ENCODE data around the gene ATAT1.

Gene ATAT1

DNA sequence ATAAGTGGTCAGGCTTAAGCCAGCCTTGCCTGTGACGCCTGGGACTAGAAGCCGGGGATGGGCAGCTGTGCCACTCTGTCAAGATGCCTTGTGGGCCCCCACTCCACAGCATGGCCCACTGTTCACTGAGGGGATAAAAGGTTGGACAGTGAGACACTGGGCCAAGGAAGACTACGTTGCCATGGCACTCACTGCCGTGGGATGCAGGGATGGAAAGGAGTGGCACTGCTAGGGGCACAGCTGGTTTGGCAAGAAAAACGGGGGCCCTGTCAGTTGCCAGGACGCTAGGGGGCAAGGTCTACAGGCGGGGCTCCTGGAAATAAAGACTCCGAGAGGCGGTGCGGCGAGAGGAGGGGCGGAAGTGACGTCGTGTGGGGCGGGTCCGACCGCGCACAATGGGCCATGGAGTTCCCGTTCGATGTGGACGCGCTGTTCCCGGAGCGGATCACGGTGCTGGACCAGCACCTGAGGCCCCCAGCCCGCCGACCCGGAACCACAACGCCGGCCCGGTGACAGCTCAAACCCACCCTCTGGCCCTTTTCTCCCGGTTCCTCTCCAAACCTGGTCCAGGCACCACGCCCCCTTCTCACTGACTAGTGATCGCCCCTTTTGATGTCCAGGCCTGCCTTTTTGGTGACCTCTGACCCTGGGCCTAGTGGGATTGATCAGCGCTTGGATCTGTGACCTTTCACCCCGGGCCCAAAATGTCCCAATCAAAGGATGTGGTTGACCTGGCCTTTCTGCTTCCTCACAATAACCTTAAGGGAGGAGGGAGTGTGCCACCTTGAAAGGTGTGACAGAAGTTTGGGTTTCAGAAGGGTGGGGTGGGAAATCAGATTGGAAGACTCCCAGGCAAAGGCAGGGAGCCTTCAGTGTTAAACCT, at the start of gene ATAT1:
Gene ATAT1 (plus strand): TSS at position 391 of the 883 bp plus-strand sequence.
- DNase-seq (ENCODE audit: low spot score): peak; percentile 91

DNA sequence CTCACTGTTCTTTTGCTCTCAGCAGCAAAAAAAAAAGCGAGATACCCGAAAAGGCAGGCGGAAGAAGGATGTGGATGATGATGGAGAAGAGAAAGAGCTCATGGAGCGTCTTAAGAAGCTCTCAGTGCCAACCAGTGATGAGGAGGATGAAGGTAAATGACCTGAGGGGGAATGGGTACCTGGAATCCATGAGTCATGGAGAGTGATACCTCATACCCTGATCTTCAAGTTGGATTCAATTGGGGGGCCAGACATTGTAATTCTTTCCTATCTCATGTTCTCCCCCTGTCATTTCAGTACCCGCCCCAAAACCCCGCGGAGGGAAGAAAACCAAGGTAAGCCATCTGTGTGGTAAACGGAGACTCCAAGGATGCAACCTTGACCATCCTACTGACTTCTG, 48.6 kb upstream of the ATAT1 start:
- DNase-seq (ENCODE audit: low spot score): no peak

DNA sequence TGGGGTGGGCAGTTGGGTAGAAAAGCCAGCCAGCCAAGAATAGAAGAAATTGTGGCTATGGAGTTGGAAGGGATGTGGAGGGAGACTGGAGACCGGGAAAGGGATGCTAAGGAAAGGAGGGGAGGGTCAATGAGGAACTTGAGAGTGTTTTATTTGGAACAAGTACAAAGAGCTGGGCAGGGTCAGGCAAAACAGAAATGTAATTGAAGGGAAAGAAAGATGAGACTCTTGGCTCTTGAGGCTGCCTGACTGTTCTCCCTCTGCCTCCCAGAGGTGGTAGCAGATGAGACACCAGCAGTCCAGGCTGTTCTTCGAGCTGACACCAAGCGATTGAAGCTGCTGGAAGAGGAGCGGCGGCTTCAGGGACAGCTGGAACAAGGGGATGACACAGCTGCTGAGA, 42.8 kb upstream of the ATAT1 start:
- no peak for DNase-seq (ENCODE audit: low spot score)

DNA sequence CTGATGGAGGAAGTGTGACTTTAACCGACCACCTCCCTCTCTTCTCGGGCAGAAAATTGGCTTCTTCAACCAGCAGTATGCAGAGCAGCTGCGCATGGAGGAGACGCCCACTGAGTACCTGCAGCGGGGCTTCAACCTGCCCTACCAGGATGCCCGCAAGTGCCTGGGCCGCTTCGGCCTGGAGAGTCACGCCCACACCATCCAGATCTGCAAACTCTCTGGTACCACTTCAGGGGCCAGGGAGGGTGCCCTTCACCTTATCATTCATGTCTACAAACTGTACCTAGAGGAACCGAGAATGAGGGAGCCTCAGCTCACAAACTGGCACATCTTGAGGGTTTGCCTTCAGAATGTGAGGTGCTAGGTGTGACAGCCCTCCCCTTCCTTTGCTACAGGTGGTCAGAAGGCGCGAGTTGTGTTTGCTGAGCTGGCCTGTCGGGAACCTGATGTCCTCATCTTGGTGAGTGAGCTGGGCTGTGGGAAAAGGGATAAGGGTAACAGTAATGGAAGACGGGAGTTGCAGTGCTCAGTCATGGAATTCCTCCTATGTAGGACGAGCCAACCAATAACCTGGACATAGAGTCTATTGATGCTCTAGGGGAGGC, 36.8 kb upstream of the ATAT1 start:
- DNase-seq (ENCODE audit: low spot score): no peak

DNA sequence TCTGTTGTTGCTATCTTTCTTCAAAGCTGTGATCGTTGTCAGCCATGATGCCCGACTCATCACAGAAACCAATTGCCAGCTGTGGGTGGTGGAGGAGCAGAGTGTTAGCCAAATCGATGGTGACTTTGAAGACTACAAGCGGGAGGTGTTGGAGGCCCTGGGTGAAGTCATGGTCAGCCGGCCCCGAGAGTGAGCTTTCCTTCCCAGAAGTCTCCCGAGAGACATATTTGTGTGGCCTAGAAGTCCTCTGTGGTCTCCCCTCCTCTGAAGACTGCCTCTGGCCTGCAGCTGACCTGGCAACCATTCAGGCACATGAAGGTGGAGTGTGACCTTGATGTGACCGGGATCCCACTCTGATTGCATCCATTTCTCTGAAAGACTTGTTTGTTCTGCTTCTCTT, 36.2 kb upstream of the ATAT1 start:
- no peak for DNase-seq (ENCODE audit: low spot score)

DNA sequence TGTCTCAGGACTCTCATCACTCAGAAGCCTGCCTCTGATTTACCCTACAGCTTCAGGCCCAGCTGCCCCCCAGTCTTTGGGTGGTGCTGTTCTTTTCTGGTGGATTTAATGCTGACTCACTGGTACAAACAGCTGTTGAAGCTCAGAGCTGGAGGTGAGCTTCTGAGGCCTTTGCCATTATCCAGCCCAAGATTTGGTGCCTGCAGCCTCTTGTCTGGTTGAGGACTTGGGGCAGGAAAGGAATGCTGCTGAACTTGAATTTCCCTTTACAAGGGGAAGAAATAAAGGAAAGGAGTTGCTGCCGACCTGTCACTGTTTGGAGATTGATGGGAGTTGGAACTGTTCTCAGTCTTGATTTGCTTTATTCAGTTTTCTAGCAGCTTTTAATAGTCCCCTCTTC, 35.7 kb upstream of the ATAT1 start:
- DNase-seq (ENCODE audit: low spot score): no peak

DNA sequence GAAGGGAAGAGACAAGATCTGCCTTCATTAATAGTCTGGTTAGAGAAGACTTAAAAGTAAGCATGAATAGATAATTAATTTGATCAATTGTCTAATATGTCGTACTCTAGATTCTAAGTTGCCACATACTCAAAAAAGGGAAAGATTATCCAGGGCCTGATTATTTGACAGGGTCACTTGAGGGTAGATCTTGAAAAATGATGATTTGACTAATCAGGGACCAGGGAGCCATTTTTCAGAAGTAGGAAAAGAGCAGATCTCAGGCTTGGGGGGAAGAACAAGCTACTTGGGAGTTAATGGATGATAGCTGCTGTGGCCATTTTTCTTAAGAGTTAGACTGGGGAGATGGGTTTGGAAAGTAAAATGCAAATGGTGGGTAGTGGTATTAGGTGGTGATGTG, 34.4 kb upstream of the ATAT1 start:
- no peak for DNase-seq (ENCODE audit: low spot score)

DNA sequence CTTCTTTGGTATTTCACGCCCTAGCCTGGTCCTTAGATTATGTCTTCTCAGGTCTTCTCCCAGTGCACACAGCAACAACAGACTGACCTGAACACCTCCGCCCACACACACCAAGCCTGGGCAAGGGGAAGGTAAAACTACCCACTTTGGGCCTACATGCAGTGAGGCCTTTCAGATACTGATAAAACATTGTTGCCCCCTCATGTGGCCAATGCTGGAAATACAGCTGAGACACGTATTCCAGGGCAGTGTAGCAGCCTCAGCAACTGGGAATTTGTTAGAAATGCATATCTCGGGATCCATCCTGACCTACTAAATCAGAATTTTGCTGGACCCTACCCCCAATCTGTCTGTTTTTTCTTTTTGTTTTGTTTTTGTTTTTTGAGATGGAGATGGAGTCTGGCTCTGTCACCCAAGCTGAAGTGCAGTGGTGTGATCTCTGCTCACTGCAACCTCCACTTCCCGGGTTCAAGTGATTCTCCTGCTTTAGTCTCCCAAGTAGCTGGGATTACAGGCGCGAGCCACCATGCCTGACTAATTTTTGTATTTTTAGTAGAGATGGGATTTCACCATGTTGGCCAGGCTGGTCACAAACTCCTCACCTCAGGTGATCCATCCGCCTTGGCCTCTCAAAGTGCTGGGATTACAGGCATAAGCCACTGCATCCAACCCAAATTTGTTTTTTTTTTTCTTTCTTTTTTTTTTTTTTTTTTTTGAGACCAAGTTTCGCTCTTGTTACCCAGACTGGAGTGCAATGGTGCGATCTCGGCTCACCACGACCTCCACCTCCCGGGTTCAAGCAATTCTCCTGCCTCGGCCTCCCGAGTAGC, 29.1 kb upstream of the ATAT1 start:
- peak; percentile 87 for DNase-seq (ENCODE audit: low spot score)

DNA sequence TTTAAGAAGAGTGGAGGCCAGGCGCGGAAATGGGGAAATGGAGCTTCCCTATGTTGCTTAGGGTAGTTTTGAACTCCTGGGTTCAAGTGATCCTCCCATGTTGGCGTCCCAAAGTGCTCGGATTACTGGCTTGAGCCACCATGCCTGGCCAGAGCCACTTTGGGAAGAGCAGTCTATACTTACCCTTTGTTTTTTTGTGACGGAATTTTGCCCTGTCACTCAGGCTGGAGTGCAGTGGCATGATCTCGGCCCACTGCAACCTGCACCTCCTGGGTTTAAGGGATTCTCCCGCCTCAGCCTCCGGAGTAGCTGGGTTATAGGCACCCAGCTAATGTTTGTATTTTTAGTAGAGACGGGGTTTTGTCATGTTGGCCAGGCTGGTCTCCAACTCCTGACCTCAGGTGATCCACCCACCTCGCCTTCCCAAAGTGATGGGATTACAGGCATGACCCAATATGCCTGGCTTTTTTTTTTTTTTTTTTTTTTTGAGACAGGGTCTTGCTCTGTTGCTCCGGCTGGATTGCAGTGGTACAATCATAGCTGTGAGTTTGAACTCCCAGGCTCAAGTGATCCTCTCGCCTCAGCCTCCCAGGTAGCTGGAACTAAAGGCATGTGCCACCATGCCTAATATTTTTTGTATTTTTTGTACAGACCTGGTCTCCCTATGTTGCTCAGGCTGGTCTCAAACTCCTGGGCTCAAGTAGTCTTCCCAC, 27.6 kb upstream of the ATAT1 start:
- DNase-seq (ENCODE audit: low spot score): no peak

DNA sequence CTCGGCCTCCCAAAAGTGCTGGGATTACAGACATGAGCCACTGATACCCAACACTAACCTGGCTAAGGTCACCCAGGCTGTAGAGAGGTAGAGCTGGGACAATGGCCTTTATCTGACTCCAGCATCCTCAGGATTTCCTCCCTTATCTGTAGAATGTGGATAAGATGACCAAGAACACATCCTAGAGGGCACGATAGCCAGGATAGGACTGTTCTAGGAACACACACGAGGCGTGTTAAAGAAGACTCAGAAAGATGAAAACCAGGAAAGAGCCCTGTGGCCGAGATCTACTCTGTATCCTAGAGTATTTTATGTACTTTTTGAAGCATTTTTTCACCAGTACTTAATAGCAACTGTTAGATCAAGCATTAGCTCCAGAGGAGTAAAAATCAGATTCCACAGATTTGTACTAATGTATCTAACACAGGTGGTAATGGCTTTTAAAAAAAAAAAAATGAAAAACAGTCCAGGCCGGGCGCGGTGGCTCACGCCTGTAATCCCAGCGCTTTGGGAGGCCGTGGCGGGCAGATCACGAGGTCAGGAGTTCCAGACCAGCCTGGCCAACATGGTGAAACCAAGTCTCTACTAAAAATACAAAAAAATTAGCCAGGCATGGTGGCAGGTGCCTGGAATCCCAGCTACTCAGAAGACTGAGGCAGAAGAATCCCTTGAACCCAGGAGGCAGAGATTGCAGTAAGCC, 26.9 kb upstream of the ATAT1 start:
- DNase-seq (ENCODE audit: low spot score): no peak

DNA sequence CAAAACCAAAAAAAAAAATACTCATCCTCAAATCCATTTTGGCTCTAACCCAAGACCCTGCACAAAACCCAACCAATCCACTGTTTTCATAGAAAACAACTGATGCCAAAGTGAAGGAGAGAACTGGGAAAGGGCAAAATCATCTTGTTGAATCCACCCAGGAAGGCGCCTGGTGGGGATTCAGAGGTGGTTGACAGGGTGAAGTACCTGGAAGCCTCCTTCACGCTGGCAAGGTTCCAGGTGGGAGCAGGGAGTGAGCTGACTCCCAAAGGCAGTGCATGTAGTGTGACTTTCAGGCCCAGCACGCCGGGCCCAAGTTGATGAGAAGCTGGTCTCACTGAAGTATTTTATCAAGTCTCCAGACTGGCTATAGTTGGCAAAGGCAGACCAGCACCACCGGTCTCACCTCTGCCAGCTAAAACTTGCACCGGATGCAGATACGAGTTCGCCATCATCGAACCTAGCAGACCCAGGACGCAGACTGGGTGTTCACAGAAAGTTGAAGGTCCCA, 26.2 kb upstream of the ATAT1 start:
- no peak for DNase-seq (ENCODE audit: low spot score)

DNA sequence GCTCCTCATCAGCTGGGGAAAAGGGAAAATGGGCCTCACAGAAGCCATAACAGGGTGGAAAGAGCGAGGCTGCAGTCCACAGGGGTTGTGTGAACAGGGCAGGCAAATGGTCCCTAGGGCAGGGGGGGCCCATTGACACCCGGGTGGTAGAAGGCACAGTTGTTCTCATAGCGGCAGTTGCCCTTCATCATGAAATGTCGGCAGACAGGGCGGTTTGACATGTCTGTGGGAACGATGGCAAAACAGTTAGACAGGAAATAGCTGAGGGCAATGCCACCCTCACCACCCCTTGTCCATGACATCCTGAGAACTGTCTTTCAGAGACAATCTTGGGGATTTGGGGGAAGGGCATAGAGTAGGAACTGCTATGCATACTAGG, 25.2 kb upstream of the ATAT1 start:
- no peak for DNase-seq (ENCODE audit: low spot score)

DNA sequence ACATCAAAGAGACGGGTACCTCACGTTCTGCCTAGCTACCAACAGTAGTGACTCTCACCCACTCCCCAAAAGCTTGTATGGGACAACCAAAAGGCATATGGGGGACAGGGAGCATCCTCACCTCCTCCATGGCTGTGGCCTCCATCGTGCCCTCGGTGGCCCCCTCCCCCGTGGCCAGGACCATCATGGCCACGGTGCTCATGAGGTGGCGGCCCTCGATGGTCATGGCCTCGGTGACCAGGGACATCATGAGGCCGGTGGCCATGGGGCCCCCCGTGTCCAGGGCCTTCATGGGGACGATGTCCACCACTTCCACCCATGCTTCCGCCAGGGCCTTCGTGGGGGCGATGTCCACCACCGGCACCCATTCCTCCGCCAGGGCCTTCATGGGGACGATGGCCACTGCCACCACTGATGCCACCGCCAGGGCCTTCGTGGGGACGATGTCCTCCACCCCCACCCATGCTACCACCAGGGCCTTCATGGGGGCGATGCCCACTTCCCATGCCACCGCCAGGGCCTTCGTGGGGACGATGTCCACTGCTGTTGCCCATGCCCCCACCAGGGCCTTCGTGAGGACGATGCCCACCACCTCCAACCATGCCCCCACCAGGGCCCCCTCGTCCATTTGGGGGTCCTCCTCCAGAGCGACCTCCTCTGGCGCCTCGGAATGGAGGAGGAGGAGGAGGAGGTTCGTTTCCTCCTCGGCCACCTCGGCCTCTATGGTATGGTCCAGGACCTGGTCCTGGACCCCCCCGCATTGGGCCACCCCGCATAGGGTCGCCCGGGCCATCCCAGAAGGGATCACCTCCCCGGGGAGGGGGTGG, 24.6 kb upstream of the ATAT1 start:
- no peak for DNase-seq (ENCODE audit: low spot score)

DNA sequence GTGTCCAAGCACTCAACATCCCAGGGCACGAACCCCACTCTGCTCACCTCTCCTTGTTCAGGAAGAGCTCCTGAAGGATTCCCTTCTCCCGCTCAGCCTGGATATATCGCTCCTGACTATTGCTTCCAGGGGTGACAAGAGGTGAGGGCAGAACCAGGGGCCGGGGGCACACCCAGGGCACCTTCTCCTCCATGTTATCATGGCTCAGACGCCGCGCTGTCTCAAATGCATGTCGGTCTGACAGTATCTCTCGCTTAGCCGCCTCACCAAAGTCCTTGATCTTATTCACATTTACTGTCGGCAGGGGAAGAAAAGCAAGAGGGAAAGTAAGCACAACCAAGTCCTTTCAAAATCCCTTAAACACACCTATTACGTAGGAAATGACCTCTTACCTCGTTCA, 22.7 kb upstream of the ATAT1 start:
- no peak for DNase-seq (ENCODE audit: low spot score)

DNA sequence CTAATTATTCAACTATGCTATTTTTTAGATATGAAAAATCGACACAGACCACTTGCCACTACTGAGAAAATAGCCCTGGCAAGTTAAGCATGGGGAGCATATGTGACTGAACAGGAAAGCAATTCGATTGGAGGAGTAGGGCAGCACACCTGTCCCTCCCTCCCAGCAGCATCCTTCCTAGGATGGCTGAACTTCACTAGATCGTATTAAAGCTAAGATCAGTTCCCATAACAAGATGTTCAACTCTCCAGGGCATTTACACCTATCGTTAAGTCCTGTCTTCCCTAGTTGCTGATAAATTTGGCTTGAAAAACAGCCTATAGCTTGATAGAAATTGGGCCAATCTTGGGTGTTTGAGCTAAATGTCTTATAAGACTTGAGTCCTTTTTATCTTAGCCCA, 16.6 kb upstream of the ATAT1 start:
- no peak for DNase-seq (ENCODE audit: low spot score)

DNA sequence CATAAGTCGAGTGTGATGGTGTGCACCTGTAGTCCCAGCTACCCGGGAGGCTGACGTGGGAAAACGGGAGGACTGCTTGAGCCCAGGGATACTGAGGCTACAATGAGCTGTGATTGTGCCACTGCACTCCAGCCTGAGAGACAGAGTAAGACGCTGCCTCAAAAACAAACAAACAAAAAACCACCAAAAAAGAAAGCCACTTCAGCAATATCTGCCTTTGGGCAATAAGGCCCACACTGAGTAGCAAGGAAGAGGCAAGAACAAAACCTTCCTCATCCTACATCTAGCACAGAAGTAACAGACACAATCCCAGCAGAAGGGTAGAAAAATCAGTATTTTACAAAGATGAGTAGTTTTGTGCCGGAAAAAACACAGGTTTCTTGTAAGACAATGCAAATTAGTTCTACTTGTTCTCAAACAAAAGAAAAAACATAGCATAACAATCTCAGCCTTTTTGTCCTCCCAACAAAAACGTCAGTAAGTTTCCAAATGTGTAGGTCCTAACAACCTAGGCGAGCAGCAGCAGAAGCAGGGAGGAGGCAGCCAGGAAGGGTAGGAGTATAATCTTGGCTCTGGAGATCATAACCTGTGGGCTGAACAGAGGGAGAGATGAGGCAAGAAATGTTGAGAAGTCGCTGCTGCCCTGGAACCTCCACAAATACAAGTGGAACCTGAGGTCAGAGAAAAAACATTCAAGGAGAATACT, 15.4 kb upstream of the ATAT1 start:
- DNase-seq (ENCODE audit: low spot score): no peak

DNA sequence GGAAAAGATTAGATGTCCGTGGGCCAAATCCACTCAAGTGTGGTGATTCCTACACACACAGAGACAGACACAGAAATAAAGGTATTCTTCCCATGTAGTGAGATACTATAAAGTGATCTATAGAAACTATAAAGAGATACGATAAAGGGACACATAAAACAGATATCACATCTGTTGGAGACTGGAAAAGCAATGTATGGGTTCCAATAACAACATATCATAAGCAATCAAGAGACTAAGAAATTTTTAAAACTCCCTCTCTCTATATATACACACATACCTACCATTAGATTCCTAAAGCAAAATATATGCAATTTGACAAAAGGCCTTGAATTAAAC, 14.8 kb upstream of the ATAT1 start:
- DNase-seq (ENCODE audit: low spot score): no peak

DNA sequence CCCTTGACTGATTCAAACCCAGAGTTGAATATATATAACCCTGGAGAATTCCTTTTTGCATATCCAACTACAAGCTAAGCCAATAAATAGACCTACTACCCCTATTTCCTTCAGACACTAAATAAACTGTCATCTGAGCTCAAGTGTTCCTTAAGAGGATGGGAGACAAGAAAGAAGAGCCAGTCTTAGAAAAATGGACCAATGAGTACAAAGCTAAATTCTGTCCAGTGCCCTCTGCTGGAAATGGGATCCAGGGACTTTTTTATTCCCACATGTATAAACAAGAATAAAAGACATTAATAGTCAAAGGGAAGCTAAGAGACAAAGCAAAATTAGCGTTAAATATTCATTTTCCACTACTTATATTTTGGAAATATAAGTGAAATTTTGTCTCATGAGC, 14.5 kb upstream of the ATAT1 start:
- DNase-seq (ENCODE audit: low spot score): no peak

DNA sequence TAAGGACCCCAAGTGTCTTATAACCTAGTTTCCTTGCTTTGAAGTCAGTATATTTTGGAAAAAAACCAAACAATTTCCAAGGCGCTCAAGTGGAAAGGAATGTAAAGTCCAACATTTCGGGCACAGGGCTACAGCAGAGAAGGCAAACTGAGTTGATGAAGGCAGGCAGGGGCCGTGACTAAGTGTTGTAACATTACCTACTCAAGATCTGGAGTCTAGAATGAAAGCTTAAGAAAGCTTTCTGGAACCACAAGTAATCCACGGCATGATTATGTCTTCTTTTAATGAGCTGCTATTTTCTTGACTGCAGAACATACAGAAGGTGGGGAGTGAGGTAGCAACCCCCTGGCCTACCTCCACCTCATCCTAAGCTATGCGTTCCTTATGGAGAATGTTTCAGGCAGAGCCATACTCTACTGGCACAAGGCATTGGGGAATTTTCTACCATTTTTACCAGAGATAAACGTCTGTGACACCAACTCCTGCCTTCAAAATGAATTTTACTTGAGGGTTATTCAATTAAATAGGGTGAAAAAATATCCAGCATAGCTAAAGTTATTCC, 13.9 kb upstream of the ATAT1 start:
- no peak for DNase-seq (ENCODE audit: low spot score)

Measured in COLO829 (cell line).